Inflammatory macrophage treated with lipopolysaccharide for 1 hour (primary cell): ENCODE data around the gene OR9A4.
"Not testable (repeated sequence)": the region's sequence is repeated elsewhere in the genome, so short reads cannot be mapped to it uniquely, and the experiment has no call there.

Source experiments
- DNase-seq, 2 donors: peaks; one replicate each; pipeline ENCODE4 v3.0.0-alpha.2; 2020 to 2022

Gene OR9A4, protein sequence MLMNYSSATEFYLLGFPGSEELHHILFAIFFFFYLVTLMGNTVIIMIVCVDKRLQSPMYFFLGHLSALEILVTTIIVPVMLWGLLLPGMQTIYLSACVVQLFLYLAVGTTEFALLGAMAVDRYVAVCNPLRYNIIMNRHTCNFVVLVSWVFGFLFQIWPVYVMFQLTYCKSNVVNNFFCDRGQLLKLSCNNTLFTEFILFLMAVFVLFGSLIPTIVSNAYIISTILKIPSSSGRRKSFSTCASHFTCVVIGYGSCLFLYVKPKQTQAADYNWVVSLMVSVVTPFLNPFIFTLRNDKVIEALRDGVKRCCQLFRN

DNA sequence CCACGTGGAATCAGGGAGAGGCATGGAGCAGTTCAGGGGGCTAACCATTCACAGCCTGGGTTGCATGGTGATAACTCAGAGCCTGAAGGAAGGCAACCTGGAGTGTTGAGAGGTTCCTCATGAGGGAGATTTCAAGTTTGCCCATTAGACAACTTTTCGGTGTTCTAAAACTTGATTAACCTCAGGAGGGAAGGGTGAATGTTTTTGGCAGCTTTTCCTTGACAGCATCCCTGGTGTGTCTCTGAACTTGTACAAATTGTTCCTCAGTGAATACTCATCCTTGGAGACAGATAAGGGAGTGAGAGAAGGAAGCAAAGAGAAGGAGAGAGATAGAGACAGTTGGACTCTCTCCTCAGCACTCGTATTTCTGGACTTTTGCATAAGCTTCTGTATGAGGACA lies at the start of gene OR9A4:
OR9A4 (plus strand) TSS at position 301 of the 400 bp plus-strand sequence. CDS start 2,477 bp downstream, outside the sequence.
- no peak for DNase-seq

- DNase-seq, result peak in 1 of 2 donors; percentile 18
Observed at GRCh38 chr7:141866974-141867373, 49.2 kb upstream of the OR9A4 start.

DNA sequence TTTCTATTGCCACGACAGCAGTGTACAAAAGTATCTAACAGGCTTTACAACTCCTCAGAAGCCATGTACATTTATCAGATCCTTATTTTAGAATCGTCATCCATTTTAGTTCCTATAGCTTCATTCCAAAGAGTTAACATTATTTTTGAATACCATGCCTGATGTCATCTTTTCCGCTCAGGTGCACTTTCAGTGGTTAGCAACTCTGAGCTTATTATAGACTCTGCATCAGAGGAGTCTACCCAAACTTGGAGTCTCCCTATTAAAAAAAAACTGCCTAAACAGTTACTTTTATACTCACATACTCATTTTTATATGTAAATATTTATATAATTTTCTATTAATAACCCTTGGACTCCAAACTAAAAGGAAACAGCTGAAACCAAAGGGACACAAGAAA lies 43.3 kb upstream of the OR9A4 start:
- no peak for DNase-seq

DNA sequence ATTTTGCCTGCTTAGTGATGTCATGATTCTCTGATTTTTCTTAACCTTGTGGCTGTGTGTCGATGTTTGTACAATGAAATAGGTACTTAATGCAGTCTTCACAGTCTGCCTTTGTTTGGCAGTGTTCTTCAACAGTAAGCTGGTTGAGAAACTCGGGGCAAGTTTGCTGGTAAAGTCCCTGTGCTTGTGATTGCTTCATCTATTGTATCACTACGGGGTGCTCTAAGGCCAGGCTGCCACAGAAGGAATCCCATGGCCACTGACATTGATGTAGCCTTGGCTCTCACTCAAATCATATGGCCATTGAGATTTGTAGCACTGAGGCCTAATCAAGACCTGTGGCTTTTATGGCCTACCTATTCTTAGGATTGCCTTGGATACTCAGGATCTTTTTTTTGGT lies 41.4 kb upstream of the OR9A4 start:
- DNase-seq, result peak; percentile 71 to 83

DNA sequence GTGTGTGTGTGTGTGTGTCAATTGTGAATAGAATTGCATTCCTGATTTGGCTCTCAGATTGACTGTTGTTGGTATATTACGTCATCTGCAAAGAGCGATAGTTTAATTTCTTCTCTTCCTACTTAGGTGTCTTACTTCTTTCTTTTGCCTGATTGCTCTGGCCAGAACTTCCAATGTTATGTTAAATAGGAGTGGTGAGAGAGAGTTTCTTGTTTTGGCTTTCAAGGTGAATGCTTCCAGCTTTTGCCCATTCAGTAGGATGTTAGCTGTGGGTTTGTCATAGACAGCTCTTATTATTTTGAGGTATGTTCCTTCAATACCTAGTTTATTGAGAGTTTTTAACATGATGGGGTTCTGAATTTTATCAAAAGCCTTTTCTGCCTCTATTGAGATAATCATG lies 40.7 kb upstream of the OR9A4 start:
- DNase-seq, result no peak

- no peak for DNase-seq
Observed at GRCh38 chr7:141876371-141876770, 39.8 kb upstream of the OR9A4 start.

DNA sequence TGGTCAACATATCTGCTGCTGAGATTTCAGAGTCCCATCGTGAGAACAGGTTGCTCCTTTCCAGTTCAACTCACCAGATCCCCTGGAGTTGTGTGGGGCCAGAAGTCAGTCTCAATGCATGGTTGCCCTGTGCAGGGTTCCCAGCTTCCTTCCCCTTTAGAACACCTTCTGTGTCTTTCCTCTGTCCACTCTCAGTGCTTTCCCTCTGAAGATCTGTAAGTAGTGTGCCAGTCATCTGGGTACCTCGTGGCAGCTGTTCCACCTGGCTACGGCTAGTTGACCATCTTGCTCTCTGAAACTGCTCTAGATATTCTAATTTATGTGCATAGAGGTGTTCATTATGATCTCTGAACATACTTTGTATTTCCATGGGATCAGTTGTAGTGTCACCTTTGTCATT lies 38.8 kb upstream of the OR9A4 start:
- no peak for DNase-seq

DNA sequence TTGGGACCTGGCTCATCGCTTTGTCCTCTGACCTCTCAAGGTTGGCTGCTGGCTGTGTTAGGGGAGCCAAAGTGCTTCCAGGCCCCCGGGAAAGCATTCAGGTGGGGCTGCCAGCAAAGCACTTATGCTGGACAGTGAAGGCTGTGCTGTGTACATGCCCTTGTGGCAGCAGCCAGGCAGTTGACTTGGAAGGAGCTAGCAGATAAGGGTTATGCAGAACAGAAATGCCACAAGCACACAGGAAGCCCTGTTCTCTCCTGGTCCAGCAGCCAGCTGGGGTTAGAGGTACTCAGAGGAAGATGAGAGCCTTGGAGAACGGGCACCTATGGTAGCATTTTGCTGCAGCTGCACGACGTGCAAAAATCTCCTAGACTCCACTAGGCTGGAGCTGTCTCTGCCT lies 35.2 kb upstream of the OR9A4 start:
- no peak for DNase-seq

DNA sequence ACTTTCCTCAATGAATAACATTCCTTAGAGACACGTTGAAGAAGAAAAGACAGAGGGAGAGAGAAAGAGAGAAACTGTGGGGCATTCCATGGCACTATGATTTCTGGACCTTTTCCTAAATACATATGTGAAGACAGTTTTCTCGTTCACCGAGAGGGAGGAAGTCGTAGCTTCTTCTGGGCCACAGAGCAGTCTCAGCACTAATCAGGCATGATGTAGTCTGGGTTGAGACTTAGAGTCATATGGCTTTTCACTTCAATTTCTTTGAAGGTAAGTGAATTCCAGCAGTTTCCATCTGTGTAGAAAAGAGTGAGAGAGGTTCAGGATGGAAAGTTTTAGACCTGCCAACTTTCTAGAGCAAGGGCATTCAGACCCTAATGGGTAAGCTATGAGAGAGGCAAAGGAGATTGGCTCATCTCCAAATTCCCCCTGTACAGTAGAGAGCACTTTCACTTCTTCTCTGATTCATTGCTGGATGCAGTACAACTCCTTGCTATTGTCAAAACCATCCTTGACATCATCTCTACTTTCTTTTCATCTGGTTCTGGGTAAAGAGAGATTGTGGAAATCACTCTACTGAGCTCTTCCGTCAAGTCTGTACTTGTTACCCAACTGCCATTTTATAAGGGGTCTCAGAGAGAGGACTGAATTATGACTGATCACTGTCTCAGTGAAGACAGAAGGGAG lies 31.5 kb upstream of the OR9A4 start:
- peak; percentile 73 to 75 for DNase-seq

- peak; percentile 91 to 93 for DNase-seq
Observed at GRCh38 chr7:141889321-141889720, 26.9 kb upstream of the OR9A4 start.

GRCh38 chr7:141891336-141891735 lies 24.9 kb upstream of the OR9A4 start:
- peak in 1 of 2 donors; percentile 9 for DNase-seq

GRCh38 chr7:141899366-141899765 lies 16.8 kb upstream of the OR9A4 start:
- not testable (repeated sequence) for DNase-seq

GRCh38 chr7:141906285-141906684 lies 9.9 kb upstream of the OR9A4 start:
- DNase-seq, result no peak

GRCh38 chr7:141911391-141911790 lies 4.8 kb upstream of the OR9A4 start:
- peak; percentile 26 to 27 for DNase-seq

DNA sequence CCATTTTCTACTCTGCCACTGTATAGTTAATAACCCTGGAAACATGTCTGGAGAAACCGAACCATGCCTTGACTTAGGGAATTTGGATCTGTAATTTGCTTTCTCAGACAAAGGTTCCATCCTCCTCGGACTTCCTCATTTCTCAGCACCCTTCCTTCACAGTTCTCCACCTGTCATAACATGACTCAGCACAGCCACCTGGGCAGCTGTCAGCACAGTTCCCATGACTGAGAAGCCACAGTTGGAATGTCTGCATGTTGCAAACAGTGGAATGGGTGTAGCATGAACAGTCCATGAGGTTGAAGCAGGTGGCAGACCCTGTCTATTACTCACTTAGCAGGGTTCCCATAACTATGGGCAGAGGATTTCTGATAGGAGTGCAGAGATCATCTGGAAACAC lies 634 bp upstream of the OR9A4 start:
- no peak for DNase-seq

GRCh38 chr7:141920281-141920680 lies 4.1 kb downstream of the OR9A4 start:
- no peak for DNase-seq

DNA sequence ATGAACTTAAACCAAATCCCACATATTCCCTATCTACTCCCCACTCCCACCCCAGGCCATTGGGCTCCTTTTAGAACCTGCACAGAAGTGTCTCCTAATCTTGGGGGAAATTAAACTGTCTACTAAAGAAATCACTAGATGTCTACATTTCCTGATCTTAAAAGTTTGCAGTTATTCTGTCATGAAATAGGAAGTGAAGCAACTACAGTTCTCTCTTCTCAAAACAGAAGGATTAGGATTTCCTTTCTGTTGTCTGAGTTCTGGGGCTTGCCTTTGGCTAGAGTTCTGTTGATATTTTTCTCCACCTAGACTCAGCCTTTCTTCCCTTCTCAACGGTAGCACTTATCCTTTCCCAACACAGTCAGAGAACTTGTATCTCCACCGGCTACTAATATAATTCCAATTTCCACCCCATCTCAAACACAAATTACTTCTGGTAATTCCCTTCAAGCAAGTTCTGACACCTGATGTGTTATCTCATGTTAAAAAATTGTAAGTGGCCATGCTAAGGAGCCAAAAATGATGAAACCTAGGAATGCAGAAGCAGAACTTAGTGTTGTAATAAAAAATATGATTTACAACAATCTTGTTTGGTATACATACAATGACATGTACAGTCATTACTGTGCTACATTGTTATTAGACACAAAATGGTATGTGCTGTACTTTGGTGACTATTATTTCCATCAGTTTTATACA lies 12.1 kb downstream of the OR9A4 start:
- peak; percentile 42 to 44 for DNase-seq

GRCh38 chr7:141928845-141929195 lies 12.6 kb downstream of the OR9A4 start:
- DNase-seq, result no peak

- DNase-seq, result no peak
Observed at GRCh38 chr7:141930211-141930610, 14.0 kb downstream of the OR9A4 start.

- no peak for DNase-seq
Observed at GRCh38 chr7:141941075-141941474, 24.9 kb downstream of the OR9A4 start.

DNA sequence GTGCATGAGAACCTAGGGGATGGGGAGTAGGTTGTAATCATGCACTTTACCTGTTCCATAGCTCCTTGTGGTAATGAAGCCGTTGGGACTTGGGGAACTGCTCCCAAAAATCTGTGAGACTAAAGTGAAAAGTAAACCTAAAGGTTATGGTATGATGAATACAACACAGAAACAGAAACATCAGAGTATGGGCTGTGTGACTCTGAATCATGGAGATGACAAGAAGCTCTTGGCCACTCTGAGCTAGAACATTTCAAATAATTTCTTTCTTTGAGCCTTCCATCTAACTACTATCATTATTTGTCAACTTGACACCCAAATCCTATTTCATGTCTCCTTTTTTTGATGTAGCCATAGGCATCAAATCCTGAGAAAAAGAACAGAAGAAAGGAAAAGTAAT lies 27.6 kb downstream of the OR9A4 start:
- no peak for DNase-seq

GRCh38 chr7:141944811-141945210 lies 28.6 kb downstream of the OR9A4 start:
- DNase-seq, result peak; percentile 64 to 69

GRCh38 chr7:141945356-141945755 lies 29.2 kb downstream of the OR9A4 start:
- DNase-seq, result peak; percentile 96

GRCh38 chr7:141946796-141947195 lies 30.6 kb downstream of the OR9A4 start, which contains the start of gene CLEC5A:
CLEC5A (minus strand) TSS chr7:141946974; CDS start chr7:141946292, 682 bp downstream.
- peak; percentile 60 to 64 for DNase-seq
